ENCODE measurements around the gene NUP188. TPM values are rescaled to one million over a fixed set of nuclear protein-coding genes. Genes with fewer than 3 reads are reported as not detected.

NUP188 gene
- total RNA-seq, 1 donor from 2014 or later: 37.6 TPM

DNA sequence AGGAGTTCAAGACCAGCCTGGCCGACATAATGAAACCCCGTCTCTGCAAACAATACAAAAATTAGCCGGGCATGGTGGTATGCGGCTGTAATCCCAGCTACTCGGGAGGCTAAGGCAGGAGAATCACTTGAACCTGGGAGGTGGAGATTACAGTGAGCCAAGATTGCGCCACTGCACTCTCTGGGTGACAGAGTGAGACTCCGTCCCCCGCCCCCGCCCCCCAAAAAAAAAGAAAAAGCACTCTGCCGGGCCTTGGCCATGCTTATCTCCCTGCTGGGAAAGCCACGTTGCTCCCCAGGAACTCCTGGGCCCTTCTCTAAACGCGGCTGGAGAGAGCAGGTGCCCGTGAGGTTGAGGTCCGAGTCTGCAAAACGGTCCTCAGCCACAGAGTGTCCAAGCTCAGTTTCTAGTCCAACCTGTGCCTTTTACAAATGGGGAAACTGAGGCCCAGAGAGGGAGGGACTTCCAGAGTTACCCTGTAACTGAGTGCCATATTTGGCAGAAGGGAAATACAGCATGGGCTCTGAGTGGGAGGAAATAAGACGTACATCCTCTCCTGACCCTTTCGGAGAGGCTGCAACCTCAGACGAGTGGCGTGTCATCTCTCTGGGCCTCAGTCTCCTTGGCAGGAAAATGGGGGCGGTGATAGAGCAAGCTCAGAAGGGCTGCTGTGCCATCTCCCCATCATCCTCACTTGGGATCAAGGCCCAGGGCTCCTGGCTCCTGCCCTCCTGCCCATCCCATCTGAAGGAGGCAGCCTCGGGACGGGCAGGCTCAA, 33.3 kb upstream of the NUP188 start:
- no peak for DNase-seq (ENCODE audit: low read depth)
- TF ChIP-seq, protein P1, sequence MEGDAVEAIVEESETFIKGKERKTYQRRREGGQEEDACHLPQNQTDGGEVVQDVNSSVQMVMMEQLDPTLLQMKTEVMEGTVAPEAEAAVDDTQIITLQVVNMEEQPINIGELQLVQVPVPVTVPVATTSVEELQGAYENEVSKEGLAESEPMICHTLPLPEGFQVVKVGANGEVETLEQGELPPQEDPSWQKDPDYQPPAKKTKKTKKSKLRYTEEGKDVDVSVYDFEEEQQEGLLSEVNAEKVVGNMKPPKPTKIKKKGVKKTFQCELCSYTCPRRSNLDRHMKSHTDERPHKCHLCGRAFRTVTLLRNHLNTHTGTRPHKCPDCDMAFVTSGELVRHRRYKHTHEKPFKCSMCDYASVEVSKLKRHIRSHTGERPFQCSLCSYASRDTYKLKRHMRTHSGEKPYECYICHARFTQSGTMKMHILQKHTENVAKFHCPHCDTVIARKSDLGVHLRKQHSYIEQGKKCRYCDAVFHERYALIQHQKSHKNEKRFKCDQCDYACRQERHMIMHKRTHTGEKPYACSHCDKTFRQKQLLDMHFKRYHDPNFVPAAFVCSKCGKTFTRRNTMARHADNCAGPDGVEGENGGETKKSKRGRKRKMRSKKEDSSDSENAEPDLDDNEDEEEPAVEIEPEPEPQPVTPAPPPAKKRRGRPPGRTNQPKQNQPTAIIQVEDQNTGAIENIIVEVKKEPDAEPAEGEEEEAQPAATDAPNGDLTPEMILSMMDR (conservative IDR thresholded peaks at IDR 0.05; ENCODE audit: low read depth, low read length): no peak
- no peak overlapping the region for H3K4me3 ChIP-seq (ENCODE audit: low read depth, low read length)

DNA sequence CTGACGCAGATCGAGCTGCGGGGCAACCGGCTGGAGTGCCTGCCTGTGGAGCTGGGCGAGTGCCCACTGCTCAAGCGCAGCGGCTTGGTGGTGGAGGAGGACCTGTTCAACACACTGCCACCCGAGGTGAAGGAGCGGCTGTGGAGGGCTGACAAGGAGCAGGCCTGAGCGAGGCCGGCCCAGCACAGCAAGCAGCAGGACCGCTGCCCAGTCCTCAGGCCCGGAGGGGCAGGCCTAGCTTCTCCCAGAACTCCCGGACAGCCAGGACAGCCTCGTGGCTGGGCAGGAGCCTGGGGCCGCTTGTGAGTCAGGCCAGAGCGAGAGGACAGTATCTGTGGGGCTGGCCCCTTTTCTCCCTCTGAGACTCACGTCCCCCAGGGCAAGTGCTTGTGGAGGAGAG, 31.3 kb upstream of the NUP188 start:
- TF ChIP-seq, protein P1 (conservative IDR thresholded peaks at IDR 0.05; ENCODE audit: low read depth, low read length): no peak
- no peak overlapping the region for H3K4me3 ChIP-seq (ENCODE audit: low read depth, low read length)
- no peak for DNase-seq (ENCODE audit: low read depth)

DNA sequence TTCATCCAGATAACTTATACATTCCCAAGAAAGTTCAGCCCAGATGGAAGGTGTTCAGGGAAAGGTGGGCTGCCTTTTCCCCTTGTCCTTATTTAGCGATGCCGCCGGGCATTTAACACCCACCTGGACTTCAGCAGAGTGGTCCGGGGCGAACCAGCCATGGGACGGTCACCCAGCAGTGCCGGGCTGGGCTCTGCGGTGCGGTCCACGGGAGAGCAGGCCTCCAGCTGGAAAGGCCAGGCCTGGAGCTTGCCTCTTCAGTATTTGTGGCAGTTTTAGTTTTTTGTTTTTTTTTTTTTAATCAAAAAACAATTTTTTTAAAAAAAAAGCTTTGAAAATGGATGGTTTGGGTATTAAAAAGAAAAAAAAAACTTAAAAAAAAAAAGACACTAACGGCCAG, 30.8 kb upstream of the NUP188 start:
- DNase-seq (ENCODE audit: low read depth): no peak
- TF ChIP-seq, protein P1 (conservative IDR thresholded peaks at IDR 0.05; ENCODE audit: low read depth, low read length): no peak
- H3K4me3 ChIP-seq (ENCODE audit: low read depth, low read length): no peak overlapping the region

DNA sequence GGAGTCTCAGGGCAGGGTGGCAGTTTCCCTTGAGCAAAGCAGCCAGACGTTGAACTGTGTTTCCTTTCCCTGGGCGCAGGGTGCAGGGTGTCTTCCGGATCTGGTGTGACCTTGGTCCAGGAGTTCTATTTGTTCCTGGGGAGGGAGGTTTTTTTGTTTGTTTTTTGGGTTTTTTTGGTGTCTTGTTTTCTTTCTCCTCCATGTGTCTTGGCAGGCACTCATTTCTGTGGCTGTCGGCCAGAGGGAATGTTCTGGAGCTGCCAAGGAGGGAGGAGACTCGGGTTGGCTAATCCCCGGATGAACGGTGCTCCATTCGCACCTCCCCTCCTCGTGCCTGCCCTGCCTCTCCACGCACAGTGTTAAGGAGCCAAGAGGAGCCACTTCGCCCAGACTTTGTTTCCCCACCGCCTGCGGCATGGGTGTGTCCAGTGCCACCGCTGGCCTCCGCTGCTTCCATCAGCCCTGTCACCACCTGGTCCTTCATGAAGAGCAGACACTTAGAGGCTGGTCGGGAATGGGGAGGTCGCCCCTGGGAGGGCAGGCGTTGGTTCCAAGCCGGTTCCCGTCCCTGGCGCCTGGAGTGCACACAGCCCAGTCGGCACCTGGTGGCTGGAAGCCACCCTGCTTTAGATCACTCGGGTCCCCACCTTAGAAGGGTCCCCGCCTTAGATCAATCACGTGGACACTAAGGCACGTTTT, 30.2 kb upstream of the NUP188 start:
- TF ChIP-seq, protein P1 (conservative IDR thresholded peaks at IDR 0.05; ENCODE audit: low read depth, low read length): no peak
- no peak for DNase-seq (ENCODE audit: low read depth)

DNA sequence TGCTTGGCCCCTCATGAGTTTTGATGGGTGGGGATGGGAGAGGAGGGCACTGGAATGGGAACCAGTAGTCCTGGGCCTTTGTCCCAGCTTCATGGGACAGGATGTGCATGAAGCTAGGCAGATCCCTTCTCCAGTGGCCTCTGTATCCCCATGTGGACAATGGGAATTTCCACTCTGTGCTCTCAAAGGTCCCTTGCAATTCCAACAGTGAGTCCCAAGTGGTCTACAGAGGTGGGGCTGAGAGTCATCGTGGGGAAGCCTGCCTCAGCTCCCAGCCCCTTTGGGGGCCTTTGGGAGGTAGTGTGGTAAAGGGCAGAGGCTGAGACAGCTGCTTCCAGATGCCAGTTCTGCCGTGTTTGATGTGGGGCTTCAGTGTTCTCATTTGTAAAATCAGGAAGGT, 28.6 kb upstream of the NUP188 start:
- no peak for DNase-seq (ENCODE audit: low read depth)
- TF ChIP-seq, protein P1 (conservative IDR thresholded peaks at IDR 0.05; ENCODE audit: low read depth, low read length): no peak
- no peak overlapping the region for H3K4me3 ChIP-seq (ENCODE audit: low read depth, low read length)

More for the DNA sequence above, 30.2 kb upstream of the NUP188 start:
- H3K4me3 ChIP-seq (ENCODE audit: low read depth, low read length): no peak overlapping the region

DNA sequence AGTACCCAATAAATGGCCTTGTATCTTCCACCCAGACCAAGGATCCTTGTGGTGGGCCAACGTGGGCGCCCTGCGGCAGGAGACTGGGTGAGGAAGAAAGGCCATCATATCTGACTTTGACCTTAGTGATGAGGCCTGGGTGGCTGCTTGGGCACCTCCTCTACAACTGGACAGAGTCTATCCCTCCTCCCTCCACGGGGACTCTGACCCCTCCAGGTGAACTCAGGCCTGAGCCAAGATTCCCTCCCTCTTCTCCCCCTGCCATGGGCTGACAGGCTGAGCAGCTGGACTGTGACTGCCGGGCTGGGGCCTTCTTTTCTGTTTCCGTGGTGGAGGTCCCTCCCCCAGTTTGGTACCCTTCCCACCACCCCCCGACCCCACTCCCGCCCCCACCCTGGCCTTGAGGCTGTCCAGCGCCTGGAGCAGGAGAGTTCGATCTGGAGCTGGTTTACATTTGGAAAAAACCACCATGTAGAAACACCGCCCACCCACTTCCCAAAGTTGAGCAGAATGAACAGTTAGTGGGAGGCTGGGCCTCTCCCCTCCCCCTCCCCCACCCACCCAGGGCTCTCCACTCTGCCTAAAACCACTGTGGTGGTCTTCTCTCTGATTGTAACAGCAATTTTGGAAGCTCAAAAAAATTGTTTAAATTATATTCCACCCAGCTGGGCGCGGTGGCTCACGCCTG, 28.0 kb upstream of the NUP188 start:
- TF ChIP-seq, protein P1 (conservative IDR thresholded peaks at IDR 0.05; ENCODE audit: low read depth, low read length): no peak
- no peak overlapping the region for H3K4me3 ChIP-seq (ENCODE audit: low read depth, low read length)
- DNase-seq (ENCODE audit: low read depth): no peak

Data from epithelial cell of proximal tubule (primary cell).